Thymus (tissue), 11 donors: Measurements from ENCODE around the gene CADPS2. TPM values are rescaled to one million over a fixed set of nuclear protein-coding genes. Genes with fewer than 3 reads are reported as not detected.

ENCODE experiments used
- DNase-seq, 9 donors: peaks; one replicate each; pipeline ENCODE4 v3.0.0-alpha.2; 2013; ENCODE audit warnings: low spot score in 9 of 9, low read depth in 6 of 9, missing footprints in 1 of 9
- H3K27ac ChIP-seq, 2 donors: one replicate each; pipeline ENCODE4 v1.5.1; 2013; ENCODE audit warnings: control low read depth in 1 of 2, low read depth in 1 of 2, low read length in 1 of 2, mild to moderate bottlenecking in 1 of 2, moderate library complexity in 1 of 2
- H3K27me3 ChIP-seq, 2 donors: one replicate each; pipeline ENCODE4 v1.5.1; 2013; ENCODE audit warnings: low read length in 1 of 2; ENCODE audit not compliant: control insufficient read depth in 2 of 2, insufficient read depth in 1 of 2
- H3K36me3 ChIP-seq, 2 donors: one replicate each; pipeline ENCODE4 v1.5.1; 2013; ENCODE audit warnings: low read length in 1 of 2, mild to moderate bottlenecking in 1 of 2, moderate library complexity in 1 of 2; ENCODE audit not compliant: control insufficient read depth in 2 of 2, insufficient read depth in 2 of 2
- H3K4me1 ChIP-seq, 2 donors: one replicate each; pipeline ENCODE4 v1.5.1; 2013; ENCODE audit warnings: low read length in 2 of 2; ENCODE audit not compliant: control insufficient read depth in 2 of 2, insufficient read depth in 2 of 2
- H3K4me3 ChIP-seq, 2 donors: one replicate each; pipeline ENCODE4 v1.5.1; 2013; ENCODE audit warnings: low read length in 2 of 2, control low read depth in 1 of 2, mild to moderate bottlenecking in 1 of 2
- H3K9me3 ChIP-seq, 2 donors: one replicate each; pipeline ENCODE4 v1.5.1; 2013; ENCODE audit warnings: low read length in 1 of 2, mild to moderate bottlenecking in 1 of 2; ENCODE audit not compliant: control insufficient read depth in 2 of 2, insufficient read depth in 1 of 2
- WGBS: extraction: QIAGEN DNeasy Blood & Tissue Kit; methylation state at CpG from one replicate; pipeline ENCODE4 v1.1.7; 2013; 5-methylcytosine and 5-hydroxymethylcytosine counted together
- polyA plus RNA-seq: library from polyadenylated mRNA; stranded (reverse); fragments of 200-250 nt; gene quantifications from one replicate; pipeline ENCODE4 v1.2.3, GENCODE V29; 2013
- total RNA-seq: library from RNA; stranded (reverse); fragments of 120-200 nt; gene quantifications from one replicate; pipeline ENCODE4 v1.2.4, GENCODE V29; 2013
- donor health status: healthy.

The CADPS2 gene
- total and polyA plus RNA-seq, 2 donors, result 7.4 to 9.5 TPM

GRCh38 chr7:122384528-122384927 lies 501.7 kb downstream of the CADPS2 start:
- 85% methylated on average over 1 of the region's 1 CpG for WGBS
- no peaks in the 10 kb centered on the region for H3K4me1 ChIP-seq

GRCh38 chr7:122383934-122384333 lies 502.3 kb downstream of the CADPS2 start:
- Histone ChIP-seq H3K9me3 (no peaks in the 10 kb centered on the region), H3K27me3 (no peaks in the 10 kb centered on the region), H3K27ac (no peak overlapping the region), H3K4me3 (no peak overlapping the region), H3K36me3 (no peaks in the 10 kb centered on the region), H3K4me1 (no peaks in the 10 kb centered on the region)
- WGBS, result 80% methylated on average over 3 of the region's 3 CpGs
- DNase-seq, result no peak

More at GRCh38 chr7:122384528-122384927, 501.7 kb downstream of the CADPS2 start:
- no peak for DNase-seq
- no peak overlapping the region for H3K27ac ChIP-seq
- no peaks in the 10 kb centered on the region for H3K36me3 ChIP-seq
- no peak overlapping the region for H3K4me3 ChIP-seq
- no peaks in the 10 kb centered on the region for H3K27me3 ChIP-seq
- H3K9me3 ChIP-seq, result no peaks in the 10 kb centered on the region

GRCh38 chr7:122380992-122381391 lies 505.3 kb downstream of the CADPS2 start:
- Histone ChIP-seq H3K36me3 (no peaks in the 10 kb centered on the region), H3K27me3 (no peaks in the 10 kb centered on the region), H3K4me1 (no peaks in the 10 kb centered on the region), H3K27ac (no peak overlapping the region), H3K4me3 (no peak overlapping the region), H3K9me3 (no peaks in the 10 kb centered on the region)
- no peak for DNase-seq
- 15% methylated on average over 3 of the region's 3 CpGs for WGBS

GRCh38 chr7:122379491-122379890 lies 506.8 kb downstream of the CADPS2 start:
- Histone ChIP-seq H3K4me1 (no peaks in the 10 kb centered on the region), H3K9me3 (no peaks in the 10 kb centered on the region), H3K4me3 (no peak overlapping the region), H3K27me3 (no peaks in the 10 kb centered on the region), H3K36me3 (no peaks in the 10 kb centered on the region), H3K27ac (no peak overlapping the region)
- no peak for DNase-seq

- Histone ChIP-seq H3K4me1 (no peaks in the 10 kb centered on the region), H3K4me3 (no peak overlapping the region), H3K36me3 (no peaks in the 10 kb centered on the region), H3K27ac (no peak overlapping the region), H3K9me3 (no peaks in the 10 kb centered on the region), H3K27me3 (no peaks in the 10 kb centered on the region)
- DNase-seq, result no peak
Measured at GRCh38 chr7:122369756-122370155, 516.5 kb downstream of the CADPS2 start.

- no peaks in the 10 kb centered on the region for H3K36me3 ChIP-seq
- WGBS, result 77% methylated on average over 1 of the region's 1 CpG
- H3K9me3 ChIP-seq, result no peaks in the 10 kb centered on the region
- DNase-seq, result no peak
- H3K4me3 ChIP-seq, result no peak overlapping the region
- H3K4me1 ChIP-seq, result no peaks in the 10 kb centered on the region
- H3K27ac ChIP-seq, result no peak overlapping the region
- H3K27me3 ChIP-seq, result no peaks in the 10 kb centered on the region
Measured at GRCh38 chr7:122364761-122365280, 521.4 kb downstream of the CADPS2 start.

GRCh38 chr7:122363144-122363543 lies 523.1 kb downstream of the CADPS2 start:
- Histone ChIP-seq H3K27me3 (no peaks in the 10 kb centered on the region), H3K9me3 (no peaks in the 10 kb centered on the region), H3K4me3 (no peak overlapping the region), H3K36me3 (no peaks in the 10 kb centered on the region), H3K4me1 (no peaks in the 10 kb centered on the region), H3K27ac (no peak overlapping the region)
- 86% methylated on average over 2 of the region's 2 CpGs for WGBS
- no peak for DNase-seq

GRCh38 chr7:122362473-122362872 lies 523.8 kb downstream of the CADPS2 start:
- no peak for DNase-seq
- Histone ChIP-seq H3K4me1 (no peaks in the 10 kb centered on the region), H3K27me3 (no peaks in the 10 kb centered on the region), H3K36me3 (no peaks in the 10 kb centered on the region), H3K4me3 (no peak overlapping the region), H3K9me3 (no peaks in the 10 kb centered on the region), H3K27ac (no peak overlapping the region)
- 83% methylated on average over 3 of the region's 3 CpGs for WGBS

- H3K4me3 ChIP-seq, result no peak overlapping the region
- WGBS, result 86% methylated on average over 2 of the region's 2 CpGs
Measured at GRCh38 chr7:122354656-122355055, 531.6 kb downstream of the CADPS2 start.

GRCh38 chr7:122352454-122352853 lies 533.8 kb downstream of the CADPS2 start:
- DNase-seq, result no peak
- Histone ChIP-seq H3K9me3 (no peaks in the 10 kb centered on the region), H3K27ac (no peak overlapping the region), H3K4me3 (no peak overlapping the region), H3K36me3 (no peaks in the 10 kb centered on the region), H3K27me3 (no peaks in the 10 kb centered on the region), H3K4me1 (no peaks in the 10 kb centered on the region)
- WGBS, result 50% methylated on average over 3 of the region's 3 CpGs

More at GRCh38 chr7:122354656-122355055, 531.6 kb downstream of the CADPS2 start:
- no peaks in the 10 kb centered on the region for H3K9me3 ChIP-seq
- no peak overlapping the region for H3K27ac ChIP-seq
- no peaks in the 10 kb centered on the region for H3K4me1 ChIP-seq
- DNase-seq, result no peak
- H3K27me3 ChIP-seq, result no peaks in the 10 kb centered on the region
- no peaks in the 10 kb centered on the region for H3K36me3 ChIP-seq
